NCI-H1436 treated with DMSO at 0.1 percent for 48 hours (cell line): ENCODE results near the gene NUP133.
"Not testable (repeated sequence)": the region's sequence is repeated elsewhere in the genome, so short reads cannot be mapped to it uniquely, and the experiment has no call there.

Source experiments
- DNase-seq: peaks from one replicate; lab custom pipeline; 2025; lab: John Stamatoyannopoulos, UW

The NUP133 gene

DNA sequence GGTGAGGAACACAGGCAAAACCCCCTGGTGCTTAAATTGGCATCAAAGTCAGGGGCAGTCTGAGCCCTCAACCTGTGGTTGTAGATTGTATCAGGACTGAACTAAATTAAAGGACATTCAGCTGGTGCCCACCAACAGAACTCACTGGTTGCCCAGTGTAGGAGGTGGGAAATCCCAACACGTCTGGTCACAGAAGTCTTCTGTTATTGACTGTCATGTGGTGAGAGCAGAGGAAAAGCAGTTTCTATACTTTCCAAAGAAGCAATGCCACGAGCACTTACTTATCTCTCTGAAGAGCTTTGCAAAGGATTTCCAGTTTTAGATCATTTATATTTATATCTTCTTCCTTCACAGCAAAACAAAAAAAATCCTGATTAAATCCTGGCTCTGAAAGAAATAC, 59.3 kb downstream of the NUP133 start:
- no peak for DNase-seq

DNA sequence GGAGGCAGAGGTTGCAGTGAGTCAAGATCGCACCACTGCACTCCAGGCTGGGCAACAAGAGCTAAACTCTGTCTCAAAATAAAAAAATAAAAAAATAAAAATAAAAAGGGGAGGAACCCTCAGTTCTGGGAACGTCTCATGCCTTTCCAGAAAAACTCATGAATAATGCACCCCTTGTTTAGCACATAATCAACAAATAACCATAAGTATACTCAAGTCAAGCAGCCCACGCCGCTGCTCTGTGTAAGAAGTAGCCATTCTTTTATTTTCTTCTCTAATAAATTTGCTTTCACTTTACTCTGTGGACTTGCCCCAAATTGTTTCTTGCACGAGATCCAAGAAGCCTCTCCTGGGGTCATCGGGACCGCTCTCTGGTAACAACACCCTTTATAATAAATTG, 59.8 kb downstream of the NUP133 start:
- no peak for DNase-seq

DNA sequence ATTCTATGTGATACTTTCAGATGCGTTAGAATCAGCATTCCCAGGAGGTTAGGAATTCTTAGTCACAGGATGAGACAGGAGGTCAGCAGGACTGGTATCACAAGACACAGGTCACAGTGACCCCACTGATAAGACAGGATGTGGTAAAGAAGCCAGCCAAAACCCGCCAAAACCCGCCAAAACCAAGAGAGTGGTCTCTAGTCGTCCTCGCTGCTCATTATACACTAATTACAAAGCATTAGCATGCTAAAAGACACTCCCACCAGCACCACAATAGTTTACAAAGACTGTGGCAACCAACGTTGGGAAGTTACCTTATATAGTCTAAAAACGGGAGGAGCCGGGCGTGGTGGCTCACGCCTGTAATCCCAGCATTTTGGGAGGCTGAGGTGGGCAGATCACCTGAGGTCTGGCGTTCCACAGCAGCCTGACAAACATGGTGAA, 60.3 kb downstream of the NUP133 start:
- no peak for DNase-seq

DNA sequence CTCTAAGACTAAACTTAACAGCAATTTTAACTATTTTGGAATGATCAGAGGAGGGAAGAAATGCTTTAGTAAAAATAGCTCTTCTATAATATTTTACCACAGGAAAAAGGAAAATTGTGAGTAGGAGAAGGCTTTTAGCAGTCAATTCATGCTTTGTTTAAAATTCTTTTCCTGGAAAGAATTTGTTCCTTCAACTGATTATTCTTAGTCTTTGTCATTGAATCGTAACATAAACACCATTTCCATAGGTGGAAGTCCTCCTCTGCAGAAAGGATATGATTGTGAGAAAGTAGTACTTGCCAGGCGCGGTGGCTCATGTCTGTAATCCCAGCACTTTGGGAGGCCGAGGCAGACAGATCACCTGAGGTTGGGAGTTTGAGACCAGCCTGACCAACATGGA, 62.3 kb downstream of the NUP133 start:
- no peak for DNase-seq

DNA sequence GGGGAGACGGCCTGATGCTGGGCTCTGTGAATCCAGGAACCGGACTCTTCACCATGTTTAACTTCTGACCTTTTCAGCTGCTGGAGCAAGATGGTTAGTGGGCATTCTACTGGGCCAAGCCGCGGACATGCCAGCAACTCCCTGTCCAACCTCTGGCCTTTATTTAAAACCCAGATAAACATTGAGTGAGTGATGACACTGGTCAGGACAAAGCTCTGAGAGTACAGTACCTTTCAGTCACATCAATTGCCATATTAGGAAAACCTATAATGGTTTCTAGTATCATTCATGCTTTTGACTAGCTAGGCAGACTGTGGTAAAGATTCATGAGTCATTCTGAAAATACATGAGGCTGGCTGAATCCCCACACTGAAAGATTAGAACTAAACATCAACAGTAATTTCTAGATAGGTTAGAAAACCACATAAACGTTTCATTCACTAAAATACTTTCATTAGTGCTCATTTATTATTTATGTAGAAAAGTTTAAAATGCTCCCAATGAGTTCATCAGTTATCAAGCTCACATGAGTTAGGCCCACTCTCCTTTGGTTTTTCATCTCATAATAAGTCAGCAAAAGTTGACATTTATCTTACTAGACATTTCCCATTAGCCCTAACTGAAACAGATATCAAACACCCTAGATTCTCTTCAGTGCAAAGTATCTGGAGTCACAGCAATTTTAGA, 67.1 kb downstream of the NUP133 start:
- DNase-seq = no peak

DNA sequence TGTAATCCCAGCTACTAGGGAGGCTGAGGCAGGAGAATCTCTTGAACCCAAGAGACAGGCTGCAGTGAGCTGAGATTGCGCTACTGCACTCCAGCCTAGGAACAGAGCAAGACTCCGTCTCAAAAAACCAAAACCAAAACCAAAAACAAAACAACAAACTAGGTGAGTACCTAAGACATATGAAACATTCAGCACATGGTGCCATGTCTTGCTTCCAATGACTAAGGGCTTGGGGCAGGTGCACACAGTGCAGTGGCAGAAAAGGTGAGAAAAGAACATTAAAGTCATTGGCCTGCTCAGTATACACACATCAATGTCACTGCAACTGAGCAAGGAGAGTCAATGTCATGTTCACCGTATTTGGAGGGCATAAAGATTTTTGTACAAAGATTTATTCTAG, 70.1 kb downstream of the NUP133 start:
- no peak for DNase-seq

DNA sequence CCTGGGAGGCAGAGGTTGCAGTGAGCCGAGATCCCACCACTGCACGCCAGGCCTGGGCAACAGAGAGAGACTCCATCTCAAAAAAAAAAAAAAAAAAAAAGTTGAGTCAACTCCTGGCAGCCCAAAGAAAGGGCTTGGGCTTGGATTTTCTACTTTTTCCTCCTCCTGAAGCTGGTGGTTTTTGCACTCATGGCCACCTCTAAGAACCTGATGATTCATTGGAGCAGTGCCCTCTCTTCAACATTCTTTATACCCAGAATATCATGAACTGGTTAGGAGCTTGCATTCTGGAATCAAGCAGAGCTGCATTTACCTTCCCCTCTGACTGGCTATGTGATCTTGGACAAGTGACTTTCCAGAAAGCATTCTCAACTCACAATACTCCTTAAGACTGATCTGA, 70.7 kb downstream of the NUP133 start:
- DNase-seq = no peak

DNA sequence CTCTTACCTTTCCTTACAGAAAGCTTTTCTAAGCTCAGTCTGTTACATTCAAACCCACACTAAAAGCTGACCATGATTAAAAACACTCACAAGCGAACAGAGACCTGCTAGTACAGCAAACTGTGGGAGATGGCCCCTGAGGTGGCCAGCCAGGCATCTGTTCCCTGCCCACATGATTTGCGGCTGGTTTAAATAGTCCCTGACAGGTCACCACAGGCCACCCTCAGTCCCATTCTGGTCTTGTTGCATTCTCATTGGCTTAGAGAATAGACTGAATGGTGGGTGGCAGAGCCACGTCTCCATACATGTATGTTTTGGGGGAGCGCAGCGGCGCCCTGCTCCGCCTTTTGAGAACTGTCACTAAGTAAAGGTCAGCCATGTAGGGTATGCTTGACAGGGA, 71.9 kb downstream of the NUP133 start:
- DNase-seq = no peak

DNA sequence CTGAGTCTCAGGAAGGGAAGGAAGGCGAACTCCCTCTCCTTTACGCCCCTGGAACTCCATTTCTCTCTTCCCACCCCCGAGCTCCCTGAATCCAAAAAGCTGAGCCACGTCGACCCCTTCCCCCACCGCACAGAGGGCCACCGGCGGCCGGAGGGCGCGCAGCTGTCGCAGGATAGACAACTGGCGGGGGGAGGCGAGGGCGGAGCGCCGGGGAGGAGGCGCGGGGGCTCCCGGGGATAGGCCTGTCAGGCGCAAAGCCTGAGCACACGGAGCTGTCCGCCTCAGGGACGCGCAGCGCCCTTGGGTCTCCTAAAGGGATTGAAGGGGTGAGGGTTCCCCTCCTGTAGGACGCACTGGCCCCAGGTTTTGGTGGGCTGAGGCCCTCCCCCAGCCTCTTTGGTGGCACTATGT, 73.5 kb downstream of the NUP133 start:
- no peak for DNase-seq

DNA sequence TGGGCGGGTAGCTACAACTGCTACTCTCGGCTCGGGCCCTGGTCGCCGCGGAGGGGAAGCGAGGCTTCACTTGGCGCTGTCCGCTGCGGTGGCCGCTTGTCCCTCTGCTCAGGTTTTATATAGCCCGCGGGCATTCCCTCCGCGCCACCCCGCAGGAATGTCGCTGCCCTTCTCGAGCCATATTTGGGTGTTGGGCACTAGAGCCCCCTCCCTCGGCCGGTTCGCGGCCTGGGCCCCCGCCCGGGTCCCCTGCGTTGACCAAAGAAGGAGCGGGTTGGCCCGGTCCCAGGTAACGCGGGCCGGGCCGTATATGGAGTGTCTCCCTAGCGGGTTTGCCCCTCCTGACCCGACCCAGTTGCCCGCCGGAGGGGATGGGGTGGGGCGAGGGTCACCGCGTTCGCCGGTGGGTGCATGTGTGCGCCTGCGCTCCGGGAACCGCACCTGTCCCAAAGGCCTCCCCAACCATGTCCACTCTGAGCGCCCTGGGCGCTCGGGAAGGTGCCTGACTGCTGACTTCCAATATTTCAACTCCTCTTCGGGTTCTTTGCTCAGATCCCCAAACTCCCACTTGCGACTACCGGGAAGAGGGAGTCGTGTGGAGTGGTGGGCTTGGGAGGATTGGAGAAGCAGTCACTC, 74.0 kb downstream of the NUP133 start, which contains the start of gene ACTA1:
Gene ACTA1, minus strand, starts transcription at position 90 of the 636 bp plus-strand sequence. CDS start 979 bp downstream, outside the sequence.
- no peak for DNase-seq

DNA sequence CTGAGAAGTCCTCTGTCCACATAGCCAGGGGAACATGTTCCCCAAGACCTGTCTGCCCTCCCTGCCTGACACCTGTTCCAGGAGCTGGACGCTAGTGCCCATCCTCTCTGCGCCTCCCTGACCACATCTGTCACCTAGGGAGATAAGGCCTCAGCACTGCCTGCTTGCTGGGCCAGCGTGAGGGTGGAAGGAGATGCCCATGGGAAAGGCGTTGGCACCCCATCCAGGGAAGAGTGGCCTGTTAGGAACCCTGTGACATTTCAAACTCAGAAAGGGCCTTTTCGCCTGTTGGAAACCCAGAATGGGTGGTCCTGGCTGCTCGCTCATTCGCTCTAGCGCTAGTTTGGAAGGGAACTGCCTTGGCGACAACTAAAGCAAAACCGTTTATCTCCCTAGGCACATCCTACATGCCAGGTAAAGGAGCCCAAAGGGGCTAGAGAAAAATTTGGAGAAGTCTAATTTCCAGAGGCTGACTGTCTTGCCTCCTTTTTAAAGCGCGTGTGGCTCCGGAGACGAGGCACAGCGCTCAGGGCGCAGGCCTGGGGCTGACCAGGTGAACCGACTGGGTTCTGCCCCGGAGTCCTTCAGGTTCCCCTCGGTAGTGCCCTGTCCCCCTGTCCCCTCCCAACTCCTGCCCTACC, 74.7 kb downstream of the NUP133 start:
- no peak for DNase-seq

DNA sequence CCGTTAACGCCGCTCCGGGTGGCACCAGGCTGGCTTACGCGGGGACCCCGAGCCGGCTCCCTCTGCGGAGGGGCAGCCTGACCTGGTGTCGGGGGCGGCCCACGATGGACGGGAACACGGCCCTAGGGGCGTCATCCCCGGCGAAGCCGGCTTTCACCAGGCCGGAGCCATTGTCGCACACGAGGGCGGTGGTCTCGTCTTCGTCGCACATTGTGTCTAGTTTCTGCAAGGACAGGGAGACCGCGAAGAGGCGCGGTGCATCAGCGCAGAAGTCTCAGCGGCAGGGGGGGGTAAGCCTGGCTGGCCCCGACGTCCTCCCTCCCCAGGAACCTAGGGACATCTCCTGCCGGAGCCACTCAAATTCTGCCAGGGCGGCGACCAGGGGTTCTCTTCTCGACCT, 75.2 kb downstream of the NUP133 start:
- no peak for DNase-seq

DNA sequence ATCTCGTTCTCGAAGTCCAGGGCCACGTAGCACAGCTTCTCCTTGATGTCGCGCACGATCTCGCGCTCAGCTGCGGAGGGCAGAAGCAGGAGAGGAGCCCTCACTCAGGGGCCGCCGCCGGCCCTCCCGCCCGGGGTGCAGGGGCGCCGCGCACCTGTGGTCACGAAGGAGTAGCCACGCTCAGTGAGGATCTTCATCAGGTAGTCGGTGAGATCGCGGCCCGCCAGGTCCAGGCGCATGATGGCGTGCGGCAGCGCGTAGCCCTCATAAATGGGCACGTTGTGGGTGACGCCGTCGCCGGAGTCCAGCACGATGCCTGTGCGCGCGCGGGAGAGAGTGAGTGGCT, 76.1 kb downstream of the NUP133 start:
- no peak for DNase-seq

DNA sequence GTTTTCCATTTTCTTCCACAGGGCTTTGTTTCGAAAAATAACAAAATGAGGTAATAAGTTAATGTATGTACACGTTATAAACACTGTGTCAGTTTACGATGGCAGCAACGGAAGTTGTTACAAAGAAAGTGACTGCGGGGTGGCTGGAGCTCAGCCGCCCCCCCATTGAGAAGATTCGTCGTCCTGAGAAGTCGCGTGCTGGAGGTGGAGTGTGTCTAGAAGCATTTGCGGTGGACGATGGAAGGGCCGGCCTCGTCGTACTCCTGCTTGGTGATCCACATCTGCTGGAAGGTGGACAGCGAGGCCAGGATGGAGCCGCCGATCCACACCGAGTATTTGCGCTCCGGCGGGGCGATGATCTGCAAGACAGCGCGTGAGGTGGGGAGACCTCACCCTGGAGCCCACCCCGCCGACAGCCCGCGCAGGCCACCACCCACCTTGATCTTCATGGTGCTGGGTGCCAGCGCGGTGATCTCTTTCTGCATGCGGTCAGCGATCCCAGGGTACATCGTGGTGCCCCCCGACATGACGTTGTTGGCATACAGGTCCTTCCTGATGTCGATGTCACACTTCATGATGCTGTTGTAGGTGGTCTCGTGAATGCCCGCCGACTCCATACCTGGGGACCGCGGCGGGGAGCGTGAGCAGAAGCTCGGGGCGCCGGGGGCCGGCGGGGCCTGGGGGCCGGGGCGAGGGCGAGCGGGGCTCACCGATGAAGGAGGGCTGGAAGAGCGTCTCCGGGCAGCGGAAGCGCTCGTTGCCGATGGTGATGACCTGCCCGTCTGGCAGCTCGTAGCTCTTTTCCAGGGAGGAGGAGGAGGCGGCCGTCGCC, 76.6 kb downstream of the NUP133 start:
- DNase-seq = no peak

DNA sequence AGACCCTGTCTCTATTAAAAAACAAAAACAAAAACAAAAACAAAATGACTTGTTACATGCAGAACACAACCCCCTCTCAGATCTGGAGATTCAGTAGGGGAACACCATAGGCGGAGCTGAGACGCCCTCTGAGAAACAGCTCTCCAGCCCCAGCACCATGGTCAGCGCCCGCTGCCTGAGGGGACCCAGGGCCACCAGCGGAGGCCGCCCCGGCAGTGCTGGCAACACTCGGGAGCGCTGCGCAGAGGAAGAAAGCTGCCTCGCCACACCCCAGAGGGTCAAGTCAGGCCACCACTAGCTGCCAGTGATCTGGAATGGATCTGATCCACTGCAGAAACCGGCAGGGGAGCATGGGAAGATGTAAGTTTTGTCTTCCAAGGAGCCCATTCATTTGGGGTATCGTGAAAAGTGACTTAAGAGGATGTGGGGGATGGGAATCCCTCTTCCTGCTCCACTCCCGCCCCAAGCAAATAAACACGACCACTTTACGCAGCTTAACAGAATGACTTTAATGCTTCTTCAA, 77.3 kb downstream of the NUP133 start:
- no peak for DNase-seq

DNA sequence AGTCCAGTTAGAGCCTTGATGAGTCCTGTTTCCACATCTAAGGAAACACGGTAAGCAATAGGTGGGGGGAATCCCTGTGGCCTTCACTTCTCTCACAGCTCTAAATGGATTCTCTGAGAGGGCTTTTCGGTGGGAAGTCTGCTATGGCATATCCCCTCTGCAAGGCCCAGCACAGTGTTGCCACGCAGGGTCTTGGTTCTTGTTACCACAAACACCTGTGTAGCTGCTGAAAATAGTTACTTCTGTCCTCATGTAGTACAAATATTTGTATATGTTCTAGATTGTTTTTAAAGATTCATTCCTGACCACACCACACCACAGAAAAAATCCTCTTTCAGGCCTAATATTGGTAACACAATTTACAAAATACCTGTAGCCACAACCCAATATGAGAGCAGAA, 79.9 kb downstream of the NUP133 start:
- no peak for DNase-seq

DNA sequence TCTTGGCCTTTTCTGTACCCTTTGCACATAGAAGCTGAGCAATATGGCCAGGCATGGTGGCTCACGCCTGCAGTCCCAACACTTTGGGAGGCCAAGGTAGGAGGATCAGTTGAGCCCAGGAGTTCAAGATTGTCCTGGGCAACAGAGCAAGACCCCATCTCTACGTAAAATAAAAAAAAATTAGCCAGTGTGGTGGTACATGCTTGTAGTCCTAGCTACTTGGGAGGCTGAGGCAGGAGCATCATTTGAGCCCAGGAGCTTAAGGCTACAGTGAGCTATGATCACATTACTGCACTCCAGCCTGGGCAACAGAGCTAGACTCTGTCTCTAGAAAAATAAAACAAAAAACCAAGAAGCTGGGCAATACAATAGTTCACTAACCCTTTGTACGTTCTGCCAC, 80.6 kb downstream of the NUP133 start:
- no peak for DNase-seq

DNA sequence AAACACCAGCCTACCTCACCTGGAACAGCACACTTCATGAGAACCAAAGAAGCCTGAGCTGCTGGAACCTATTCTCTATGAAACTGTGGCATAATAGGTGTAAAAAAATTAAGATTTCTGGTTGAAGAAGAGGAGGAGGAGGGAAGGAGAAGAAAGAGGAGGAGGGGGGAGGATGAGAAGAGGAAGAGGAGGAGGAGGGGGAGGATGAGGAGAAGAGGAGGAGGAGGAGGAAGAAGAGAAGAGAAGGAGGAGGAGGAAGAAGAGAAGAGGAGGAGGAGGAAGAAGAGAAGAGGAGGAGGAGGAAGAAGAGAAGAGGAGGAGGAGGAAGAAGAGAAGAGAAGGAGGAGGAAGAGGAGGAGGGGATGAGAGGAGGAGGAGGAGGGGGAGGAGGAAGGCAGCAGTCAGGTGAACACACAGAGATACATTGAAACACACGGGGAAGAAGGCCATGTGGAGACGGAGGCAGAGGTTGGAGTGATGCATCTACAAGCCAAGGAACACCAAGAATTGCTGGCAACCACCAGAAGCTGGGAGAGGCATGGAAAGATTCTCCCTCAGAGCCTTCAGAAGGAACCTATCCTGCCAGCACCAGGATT, 82.5 kb downstream of the NUP133 start:
- no peak for DNase-seq

DNA sequence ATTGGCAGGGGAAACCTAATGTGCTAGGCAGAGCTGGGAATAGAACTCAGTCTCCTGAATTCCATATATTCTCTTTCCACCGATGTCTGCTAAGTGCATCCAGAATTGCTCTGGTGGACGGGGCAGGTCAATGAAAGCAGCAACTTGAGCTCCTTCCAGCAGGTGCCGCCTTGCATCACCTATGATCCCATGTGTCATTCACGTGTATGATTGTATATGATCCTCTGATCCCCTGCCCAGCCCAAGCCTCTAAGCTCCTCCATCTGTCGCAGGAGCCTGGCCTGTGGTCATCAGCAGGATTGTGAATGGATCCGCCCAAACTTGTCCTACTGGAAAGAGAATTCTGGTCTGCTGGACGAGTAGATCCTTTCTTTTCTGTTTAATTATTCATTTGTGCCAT, 87.4 kb downstream of the NUP133 start:
- DNase-seq = no peak

DNA sequence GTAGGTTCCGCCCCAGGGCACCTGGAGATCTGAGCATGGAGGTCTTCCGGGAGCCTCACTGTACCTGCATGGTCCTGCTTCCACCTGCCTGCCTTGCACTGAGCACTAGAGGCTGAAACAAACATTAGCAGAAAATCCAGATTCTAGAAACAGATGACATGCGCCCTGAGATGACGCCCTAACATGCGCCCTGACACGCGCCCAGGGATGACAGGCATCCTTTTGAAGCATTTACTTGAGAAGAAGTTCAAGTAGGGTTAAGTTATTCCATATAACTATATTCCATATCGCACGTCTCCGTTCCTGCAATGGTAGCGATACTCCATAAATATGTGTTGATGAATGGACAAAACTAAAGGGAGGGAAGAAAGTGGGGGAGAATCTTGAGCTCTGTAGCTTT, 87.9 kb downstream of the NUP133 start:
- DNase-seq = no peak

DNA sequence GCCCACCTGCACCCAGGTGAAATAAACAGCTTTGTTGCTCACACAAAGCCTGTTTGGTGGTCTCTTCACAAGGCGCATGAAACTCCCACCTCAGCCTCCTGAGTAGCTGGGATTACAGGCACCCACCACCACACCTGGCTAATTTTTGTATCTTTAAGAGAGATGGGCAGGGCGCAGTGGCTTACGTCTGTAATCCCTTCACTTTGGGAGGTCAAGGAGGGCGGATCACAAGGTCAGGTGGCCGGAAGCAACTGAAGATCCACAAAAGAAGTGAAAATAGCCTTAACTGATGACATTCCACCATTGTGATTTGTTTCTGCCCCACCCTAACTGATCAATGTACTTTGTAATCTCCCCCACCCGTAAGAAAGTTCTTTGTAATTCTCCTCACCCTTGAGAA, 89.6 kb downstream of the NUP133 start:
- not testable (repeated sequence) for DNase-seq

DNA sequence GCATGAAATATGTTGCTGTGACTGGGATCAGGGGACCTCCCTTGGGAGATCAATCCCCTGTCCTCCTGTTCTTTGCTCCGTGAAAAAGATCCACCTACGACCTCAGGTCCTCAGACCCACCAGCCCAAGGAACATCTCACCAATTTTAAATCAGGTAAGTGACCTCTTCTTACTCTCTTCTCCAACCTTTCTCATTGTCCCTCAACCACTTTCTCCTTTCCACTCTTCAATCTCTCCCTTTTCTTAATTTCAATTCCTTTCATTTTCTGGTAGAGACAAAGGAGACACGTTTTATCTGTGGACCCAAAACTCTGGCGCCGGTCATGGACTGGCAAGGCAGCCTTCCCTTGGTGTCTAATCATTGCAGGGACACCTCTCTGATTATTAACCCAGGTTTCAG, 95.3 kb downstream of the NUP133 start:
- not testable (repeated sequence) for DNase-seq
